GM11168 (cell line): Measurements from ENCODE around the gene TPM1.

Experiments used
- in situ Hi-C: fragments of 300-500 bp; cut with MboI; formaldehyde crosslinking; loops from one replicate; pipeline ENCODE4 v1.12.0; 2022; ENCODE audit warnings: low sequenced_read_pairs; ENCODE audit not compliant: unreplicated experiment

The TPM1 gene

DNA sequence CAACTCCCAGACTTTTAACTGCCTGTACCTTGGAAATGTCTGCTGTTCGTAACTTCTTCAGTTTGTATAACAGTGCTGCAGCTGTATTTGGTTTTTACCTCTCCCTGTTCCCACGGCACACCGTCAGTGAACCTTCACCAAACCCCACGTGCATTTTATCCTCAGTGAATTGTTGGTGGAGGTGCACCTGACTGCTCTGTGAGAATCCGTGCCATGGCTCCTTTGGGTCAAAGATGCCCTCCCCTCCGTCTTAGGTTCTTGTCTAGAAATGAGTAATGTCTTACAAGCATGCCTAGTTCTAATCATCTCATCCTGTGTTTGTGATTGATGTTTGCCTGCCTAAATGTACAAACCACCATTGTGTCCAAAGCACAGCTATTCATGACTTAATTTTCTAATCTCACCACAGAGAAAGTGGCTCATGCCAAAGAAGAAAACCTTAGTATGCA, 28.2 kb downstream of the TPM1 start:
- in situ Hi-C loops: no loop called here

DNA sequence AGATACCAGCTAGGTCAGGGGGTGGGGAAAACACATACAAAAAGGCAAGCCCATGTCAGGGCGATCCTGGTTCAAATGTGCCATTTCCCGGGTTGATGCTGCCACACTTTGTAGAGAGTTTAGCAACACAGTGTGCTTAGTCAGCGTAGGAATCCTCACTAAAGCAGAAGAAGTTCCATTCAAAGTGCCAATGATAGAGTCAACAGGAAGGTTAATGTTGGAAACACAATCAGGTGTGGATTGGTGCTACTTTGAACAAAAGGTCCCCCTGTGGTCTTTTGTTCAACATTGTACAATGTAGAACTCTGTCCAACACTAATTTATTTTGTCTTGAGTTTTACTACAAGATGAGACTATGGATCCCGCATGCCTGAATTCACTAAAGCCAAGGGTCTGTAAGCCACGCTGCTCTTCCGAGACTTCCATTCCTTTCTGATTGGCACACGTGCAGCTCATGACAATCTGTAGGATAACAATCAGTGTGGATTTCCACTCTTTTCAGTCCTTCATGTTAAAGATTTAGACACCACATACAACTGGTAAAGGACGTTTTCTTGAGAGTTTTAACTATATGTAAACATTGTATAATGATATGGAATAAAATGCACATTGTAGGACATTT, 28.9 kb downstream of the TPM1 start:
- in situ Hi-C loops: no loop called here

DNA sequence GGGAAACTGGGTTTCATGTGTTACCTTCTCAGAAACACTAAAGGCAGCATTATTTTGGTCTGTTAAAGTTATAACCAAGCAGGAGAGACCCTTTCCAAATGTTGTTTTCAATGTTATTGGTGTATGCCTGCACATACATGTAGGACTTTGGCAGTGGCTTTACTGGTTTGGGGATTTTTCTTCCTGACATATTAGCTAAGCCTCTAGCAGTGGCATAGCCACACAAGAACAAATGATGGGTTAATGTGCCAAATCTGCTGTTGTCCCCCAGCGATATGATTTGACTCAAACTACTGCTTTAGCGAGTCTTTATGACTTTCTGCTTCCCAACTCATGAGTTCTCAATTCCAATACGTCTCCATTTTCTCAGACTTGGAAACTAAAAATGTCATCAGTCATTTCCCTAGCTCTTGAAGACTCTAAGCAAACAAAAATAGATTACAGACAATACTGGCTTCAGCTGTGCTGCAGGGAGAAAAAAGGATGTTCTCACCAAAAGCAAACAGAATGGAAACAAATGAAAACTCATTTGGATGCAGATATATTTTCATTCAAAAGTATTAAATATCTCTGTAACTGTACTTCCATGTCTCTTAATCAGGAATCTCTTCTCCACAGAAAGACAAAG, 29.6 kb downstream of the TPM1 start:
- in situ Hi-C loops: no loop called here

DNA sequence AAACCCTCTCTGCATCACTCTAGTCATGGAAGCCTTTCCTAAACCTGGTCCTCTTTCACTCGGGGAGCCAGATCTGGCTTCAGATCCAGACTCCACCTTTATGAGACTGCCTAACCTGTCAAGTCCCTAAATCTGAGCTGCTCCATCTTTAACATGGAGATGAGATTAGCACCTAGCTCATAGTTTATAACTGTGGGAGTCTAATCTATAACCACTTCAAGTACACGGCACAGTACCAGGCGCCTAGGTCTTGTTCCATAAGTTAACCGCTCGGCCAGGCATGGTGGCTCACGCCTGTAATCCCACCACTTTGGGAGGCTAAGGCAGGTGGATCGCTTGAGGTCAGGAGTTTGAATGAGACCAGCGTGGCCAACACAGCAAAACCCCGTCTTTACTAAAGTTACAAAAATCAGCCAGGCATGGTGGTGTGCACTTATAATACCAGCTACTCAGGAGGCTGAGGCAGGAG, 30.3 kb downstream of the TPM1 start:
- in situ Hi-C loops: no loop called here

DNA sequence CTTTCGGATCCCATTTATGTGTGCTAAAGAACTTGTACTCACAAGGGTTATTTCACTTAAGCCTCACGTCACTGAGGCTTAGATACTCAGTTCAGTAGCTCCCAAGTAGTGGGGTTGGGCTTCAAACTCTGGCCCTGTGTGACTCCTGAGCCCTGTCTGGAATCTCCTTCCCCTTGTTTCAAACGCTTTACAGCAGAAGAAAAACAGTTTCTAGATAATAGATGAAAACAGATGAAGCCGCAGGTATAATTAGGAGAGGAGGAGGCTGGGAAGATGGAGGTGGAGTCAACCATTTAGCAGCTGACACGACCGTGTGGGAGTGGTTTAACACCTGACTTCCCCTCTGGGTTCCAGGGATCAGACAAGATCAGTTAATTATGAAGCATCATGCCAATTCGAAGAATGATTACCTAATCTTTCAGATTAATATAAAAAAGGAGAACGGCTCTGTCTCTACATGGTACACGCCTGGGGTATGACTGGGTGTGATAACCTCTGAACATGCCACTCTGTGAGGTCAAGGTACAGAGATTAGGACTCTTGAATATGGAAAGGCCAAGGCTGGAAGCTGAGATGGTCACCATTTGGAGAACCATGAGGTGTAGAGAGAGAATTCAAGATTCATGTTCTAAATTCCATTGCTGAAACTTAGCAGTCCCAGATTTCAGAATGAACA, 31.1 kb downstream of the TPM1 start:
- in situ Hi-C loops: no loop called here

DNA sequence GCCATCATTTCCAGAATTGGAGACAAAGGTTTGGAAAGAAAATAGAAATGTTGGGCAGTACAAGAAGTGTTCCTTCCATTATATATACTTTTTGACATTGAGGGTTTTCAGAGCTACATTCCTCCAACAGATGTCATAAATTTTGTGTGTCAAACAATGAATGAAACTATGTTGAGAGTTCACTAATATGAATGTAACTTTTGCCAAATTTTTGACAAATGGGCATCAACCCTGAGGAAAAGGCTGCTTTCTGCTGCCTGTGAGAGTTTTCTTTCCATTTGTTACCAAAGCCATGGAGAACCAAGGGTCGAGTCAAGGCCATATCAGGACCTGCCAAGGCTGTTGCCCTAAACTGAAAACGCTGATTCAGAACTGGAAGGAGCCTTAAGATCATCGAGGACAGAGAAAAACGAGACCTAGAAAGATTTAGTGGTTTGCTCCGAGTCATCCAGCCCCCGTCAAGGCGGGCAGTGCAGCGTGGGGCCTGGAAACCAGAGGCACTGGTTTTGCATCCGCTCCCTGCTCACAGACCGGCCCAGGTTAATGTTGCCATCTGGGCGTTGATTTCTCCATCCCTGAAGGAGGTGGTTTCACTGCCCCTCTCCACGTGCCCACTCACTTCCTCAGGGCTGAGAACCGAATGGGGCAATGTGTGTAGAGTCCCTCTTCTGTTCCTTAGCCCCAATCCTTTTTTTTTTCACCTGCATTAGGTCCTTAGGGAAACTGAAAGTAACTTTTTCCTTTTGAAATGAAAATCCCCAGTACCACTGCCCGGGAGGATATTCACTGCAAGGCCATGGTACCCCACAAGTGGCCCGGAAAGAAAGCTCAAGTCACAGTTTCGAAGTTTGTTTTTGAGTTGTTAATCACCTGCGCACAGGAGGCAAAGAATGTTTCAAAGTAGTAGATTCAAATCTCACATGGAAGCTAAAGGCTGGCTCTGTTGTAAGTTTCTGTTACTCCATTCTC, 32.8 kb downstream of the TPM1 start:
- in situ Hi-C loops: no loop called here

DNA sequence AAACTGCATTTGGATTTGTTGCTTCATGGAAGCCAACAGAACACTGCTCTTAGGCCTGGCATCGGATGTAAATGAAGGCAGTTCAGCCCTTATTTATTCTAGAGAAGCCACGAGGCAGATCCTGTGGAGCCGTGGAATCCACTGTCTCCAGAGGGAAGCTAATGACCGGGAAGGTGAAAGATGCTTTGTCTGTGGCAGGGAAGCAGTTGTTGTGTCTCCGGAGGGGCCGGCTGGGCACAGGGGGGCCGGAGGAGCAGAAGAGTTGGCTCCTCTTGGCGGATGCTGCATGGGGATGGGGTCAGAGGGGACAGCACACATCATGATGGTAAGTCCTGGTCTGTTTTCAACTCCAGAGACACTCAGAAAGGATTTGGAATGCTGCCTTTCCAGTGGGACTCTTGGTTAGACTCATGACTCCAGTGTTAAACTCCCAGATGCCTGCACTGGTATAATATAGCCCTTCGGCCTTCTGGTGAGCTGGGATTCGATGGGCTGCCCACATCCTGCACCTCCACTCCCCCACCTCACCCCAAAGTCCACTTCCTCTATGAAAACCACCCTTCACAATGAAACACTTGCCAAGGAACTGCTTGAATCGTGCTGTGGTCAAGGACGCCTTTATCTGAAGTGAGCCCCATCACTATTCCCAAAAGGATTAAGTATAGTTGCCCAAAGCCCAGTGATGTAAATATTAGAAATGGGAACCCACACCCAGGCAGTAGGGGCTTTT, 33.6 kb downstream of the TPM1 start:
- in situ Hi-C loops: no loop called here

DNA sequence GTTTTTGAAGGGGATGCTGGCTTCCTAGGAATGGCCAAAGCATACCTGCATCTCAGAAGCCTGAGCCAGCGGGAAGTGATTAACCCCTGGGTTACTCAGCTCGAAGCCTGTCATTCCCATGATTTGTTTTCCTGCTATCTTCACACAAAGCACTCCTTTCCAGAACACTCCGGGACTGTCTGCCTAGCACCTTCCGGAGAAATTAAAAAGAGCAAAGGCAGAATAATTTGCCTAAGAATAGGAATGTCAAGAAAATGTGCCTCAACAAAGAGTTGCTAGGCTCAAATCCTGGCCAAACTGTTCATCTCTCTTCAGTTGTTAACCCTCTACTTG, 34.1 kb downstream of the TPM1 start:
- in situ Hi-C loops: no loop called here

DNA sequence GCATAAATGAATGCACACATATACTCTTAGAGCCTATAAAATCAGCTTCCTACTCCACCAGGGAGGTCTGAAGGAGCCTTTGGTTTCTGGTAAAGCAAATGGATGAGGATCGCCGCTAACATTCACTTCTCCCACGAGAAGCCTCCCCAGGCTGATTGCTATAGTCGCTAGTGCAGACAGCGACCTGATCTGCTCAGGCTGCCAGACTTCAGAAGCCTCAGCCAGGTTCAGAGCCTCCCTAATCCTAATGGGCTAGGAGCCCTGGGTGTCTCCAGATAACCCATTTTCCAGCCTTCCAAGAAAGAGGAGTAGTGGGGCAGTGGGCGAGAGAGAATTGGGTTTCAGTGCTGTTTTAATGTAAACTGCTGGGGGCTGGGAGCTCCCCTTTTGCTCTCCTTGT, 35.4 kb downstream of the TPM1 start:
- in situ Hi-C loops: no loop called here

DNA sequence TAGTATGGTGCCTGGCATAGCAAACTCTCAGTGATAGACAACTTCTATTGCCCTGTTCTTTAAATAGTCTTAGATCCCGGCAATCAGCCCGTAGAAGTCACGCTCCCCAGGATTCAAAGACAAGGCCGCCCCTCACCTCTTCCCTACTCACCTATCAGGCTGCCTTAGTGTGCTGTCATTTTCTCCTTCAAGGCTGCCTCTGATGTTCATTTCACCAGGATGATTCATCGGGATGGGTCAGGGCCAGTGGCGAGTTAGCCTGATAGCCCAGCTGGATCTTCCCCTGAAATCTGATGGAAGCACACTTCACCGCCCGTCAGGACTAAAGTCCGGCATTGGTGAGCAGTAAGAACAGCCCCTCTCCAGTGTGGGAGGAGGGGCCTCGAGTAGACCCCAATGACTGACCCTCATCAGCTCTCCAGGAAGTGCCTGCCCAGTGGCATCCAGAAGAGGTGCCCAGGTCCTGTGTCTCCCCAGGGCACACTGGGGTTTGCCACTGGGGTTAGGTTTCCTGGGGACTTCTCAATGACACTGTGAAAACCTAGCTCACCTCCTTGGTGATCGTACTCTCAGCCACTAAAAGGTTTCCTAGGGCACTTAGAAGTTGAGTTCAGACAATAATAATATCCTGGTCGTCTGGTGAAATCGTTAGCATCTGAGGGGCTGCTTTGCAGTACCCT, 37.5 kb downstream of the TPM1 start:
- in situ Hi-C loops: no loop called here

DNA sequence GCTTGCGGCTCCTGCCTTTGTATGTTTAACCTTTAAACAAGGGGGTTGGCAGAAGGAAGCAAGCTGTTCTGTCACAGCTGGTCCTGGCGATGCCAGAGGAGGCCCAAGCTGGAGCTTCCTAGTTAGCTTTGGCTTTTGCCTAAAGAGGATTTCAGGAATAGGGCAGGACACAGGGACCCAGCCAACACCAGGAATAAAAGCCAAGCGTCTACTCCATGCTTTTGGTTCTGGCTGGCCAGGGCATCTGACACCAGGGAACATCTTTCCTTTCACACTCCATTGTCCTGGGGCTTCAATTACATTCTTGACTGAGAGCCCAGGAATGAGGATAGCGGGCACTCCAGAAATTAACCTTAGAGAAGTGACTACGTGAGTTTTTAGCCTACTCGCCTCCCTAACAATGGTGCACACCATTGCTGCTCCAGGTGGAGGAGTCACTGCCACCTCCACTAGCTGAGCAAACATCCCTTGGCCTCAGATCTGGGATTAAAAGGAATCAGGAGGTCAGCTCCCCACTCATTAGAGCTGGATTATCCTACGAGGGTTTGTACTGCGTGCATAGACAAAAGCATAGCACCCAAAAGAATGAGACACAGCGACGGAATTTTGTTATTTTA, 38.2 kb downstream of the TPM1 start:
- in situ Hi-C loops: no loop called here

DNA sequence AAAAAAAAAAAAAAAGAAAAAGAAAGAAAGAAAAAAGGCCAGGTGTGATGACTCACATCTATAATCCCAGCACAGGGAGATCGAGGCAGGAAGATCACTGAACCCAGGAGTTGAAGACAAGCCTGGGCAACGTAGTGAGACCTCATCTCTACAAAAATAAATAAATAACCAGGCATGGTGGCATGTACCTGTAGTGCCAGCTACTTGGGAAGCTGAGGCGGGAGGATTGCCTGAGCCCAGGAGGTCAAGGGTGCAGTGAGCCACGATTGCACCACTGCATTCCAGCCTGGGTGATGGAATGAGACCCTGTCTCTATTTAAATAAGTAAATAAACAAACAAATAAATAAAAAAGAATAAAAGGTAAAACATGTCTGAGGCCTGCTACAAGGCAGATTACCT, 39.8 kb downstream of the TPM1 start:
- in situ Hi-C loops: no loop called here

DNA sequence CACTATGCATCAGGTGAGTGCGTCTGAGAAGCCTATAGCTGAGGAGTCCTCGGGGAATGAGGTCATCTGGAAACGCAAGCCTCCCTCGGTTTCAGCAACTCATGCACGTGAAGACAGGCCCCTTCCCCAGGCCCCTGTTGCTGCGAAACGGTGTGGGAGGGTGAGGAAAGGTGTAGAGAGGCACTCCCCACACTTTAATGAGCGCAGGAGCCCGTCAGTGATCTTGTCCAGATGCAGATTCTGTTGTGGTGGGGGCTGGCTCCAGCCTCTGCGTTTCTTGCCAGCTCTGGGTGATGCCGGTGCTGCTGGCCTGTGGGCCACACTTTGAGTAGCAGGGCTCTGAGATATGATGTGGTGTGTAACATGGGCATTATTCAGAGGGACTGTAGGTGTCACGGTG, 40.5 kb downstream of the TPM1 start:
- in situ Hi-C loops: no loop called here

DNA sequence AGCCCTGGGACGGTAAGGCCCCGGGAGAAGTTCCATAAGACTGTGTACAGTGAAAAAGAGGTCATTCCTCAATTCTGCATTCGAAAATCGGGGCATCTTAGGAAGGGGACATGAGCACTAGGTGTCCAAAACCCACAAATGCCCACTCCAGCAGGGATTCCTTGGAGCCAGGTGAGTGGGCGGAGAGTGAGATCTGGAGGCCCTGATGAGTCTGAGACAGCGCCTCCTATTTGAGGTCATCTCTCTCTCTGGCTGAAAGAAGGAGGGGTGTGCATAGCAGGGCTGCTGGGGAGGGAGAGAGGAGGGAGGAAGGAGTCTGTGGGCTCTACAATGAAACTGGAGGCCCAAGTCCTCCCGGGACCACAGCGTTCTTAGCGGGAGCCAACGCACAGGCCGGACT, 41.0 kb downstream of the TPM1 start:
- in situ Hi-C loops: no loop called here

DNA sequence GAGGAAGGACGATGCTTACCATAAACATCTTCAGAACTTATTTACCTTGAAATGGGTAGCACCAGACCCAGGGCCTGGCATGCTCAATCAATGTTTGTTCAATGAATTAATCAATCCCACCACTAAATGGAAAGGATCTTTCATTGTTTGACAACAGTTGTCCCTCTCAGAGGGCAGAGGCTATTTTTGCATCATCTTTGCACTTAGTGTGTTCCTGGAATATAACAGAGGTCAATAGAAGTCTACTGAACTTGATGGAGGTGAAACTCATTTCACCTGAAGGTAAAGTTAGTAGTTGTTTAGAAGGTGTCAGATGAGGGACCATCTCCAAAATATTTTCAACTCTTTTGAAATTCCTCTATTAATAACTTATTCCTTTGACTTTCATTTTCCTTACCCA, 42.3 kb downstream of the TPM1 start:
- in situ Hi-C loops: no loop called here

DNA sequence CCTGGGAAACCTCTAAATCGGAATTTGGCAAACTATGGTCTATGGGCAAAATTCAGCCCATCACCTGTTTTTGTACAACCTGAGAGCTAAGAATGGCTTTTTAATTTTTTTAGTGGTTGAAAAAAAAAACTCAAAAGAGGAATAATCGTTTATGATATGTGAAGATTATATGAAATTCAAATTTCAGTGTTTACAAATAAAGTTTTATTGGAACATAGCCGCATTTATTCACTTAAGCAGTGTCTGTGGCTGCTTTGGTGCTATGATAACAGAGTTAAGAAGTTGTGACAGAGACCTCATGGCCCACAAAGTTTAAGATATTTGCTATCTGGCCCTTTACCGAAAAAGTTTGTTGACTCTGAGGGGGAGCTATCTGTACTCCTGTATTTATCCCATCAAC, 42.7 kb downstream of the TPM1 start:
- in situ Hi-C loops: no loop called here

DNA sequence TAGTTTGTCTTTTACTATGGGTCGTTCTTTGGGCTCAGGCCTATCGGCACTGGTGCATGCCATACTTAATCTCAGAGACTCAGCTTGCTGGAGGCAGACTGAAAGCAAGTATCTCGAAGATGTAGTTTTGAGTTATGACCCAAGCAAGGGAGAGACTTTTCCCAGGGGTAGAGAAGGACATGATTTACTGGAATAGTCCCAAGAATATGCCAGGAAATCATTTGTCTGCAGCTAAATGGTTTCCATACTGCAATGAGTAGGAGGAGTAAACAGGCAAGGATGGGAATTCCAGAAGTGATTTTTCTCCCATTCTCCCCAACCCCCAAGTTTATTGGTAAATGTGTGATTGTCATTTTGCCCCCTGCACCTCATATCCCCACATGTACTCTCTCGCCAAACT, 43.7 kb downstream of the TPM1 start:
- in situ Hi-C loops: no loop called here

DNA sequence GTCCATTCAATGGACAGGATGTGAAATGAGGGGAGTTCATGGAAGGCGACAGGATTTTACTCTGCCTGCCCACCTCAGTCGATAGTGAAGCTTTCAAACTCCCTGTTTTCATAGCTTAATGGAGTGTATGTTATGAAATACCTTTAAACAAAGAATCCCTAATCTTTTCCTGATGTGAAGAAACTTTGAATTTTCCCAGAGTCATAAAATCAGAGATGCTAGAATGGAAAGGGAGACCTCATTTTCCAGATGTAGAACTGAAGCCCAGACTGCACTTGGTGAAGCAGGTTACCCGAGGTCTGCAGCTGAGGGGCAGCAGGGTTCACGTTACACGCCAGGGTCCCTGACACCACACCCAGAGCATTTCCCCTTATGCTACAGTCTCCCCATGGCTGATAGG, 44.4 kb downstream of the TPM1 start:
- in situ Hi-C loops: no loop called here
